Colonic mucosa (tissue), 4 donors: ENCODE measurements around the gene LTBP4. TPM values are rescaled to one million over a fixed set of nuclear protein-coding genes. Genes with fewer than 3 reads are reported as not detected.
"Not testable (repeated sequence)": the region's sequence is repeated elsewhere in the genome, so short reads cannot be mapped to it uniquely, and the experiment has no call there.

Experiments
- DNase-seq: peaks from one replicate; pipeline ENCODE4 v3.0.0-alpha.2; 2020
- H3K27ac ChIP-seq: fragments of 200-600 bp; one replicate; pipeline ENCODE4 v1.8.0; 2021
- H3K27me3 ChIP-seq: fragments of 200-600 bp; one replicate; pipeline ENCODE4 v1.8.0; 2021
- H3K36me3 ChIP-seq: fragments of 200-600 bp; one replicate; pipeline ENCODE4 v1.8.0; 2021
- H3K4me1 ChIP-seq: fragments of 200-600 bp; one replicate; pipeline ENCODE4 v1.8.0; 2021; ENCODE audit warnings: mild to moderate bottlenecking
- H3K4me3 ChIP-seq: fragments of 200-600 bp; one replicate; pipeline ENCODE4 v1.8.0; 2021
- H3K9ac ChIP-seq, 2 donors: one replicate each; pipeline ENCODE4 v1.7.0; 2013; ENCODE audit warnings: control low read depth in 2 of 2, low read depth in 2 of 2, low read length in 2 of 2
- H3K9me3 ChIP-seq: fragments of 200-600 bp; one replicate; pipeline ENCODE4 v1.8.0; 2021
- CTCF ChIP-seq: fragments of 200-600 bp; IDR thresholded peaks from one replicate; pipeline ENCODE4 v1.8.0; 2022; ENCODE audit warnings: antibody characterized with exemption, mild to moderate bottlenecking
- intact Hi-C: fragments of 100-400 bp; cut with DNase I; formaldehyde crosslinking; loops from one replicate; pipeline ENCODE4 v1.14.1; 2022
- total RNA-seq, 2 donors: library from RNA; stranded (reverse); fragmentation: NEBNext Ultra II Directional in 1 of 2; extraction: Animal tissue kit (Norgen Biotek cat#: 25700) in 1 of 2; gene quantifications; one replicate each; pipeline ENCODE4 v1.2.1, GENCODE V29; 2021
- donor health status: healthy.
- donor health status: DM: no; HTN: no; CAD: no.
- donor health status: DM: no; HTN: no; CAD: no.

LTBP4 gene
- total RNA-seq, 2 donors from 2014 or later, result 143 to 231 TPM

- no peak overlapping the region for H3K27ac ChIP-seq
- H3K36me3 ChIP-seq, result no peaks in the 10 kb centered on the region
- DNase-seq, result no peak
- H3K4me1 ChIP-seq, result no peaks in the 10 kb centered on the region
- no peaks in the 10 kb centered on the region for H3K9me3 ChIP-seq
- no peak overlapping the region for H3K4me3 ChIP-seq
- no peak overlapping the region for H3K9ac ChIP-seq
- intact Hi-C loops, result no loop called here
- H3K27me3 ChIP-seq, result peaks cover 14% of the 10 kb centered on the region
- TF ChIP-seq CTCF, result no peak
These were observed 44.1 kb upstream of the LTBP4 start for GRCh38 chr19:40556953-40557530.

- no peak overlapping the region for H3K9ac ChIP-seq
- H3K36me3 ChIP-seq, result no peaks in the 10 kb centered on the region
- no peak for DNase-seq
- no peak for TF ChIP-seq CTCF
- peaks cover 6% of the 10 kb centered on the region for H3K27me3 ChIP-seq
- no peak overlapping the region for H3K27ac ChIP-seq
- intact Hi-C loops, result no loop called here
- H3K4me3 ChIP-seq, result no peak overlapping the region
- H3K4me1 ChIP-seq, result no peaks in the 10 kb centered on the region
- H3K9me3 ChIP-seq, result no peaks in the 10 kb centered on the region
These were observed 41.8 kb upstream of the LTBP4 start for GRCh38 chr19:40559394-40559793.

- intact Hi-C loops, result no loop called here
- H3K27me3 ChIP-seq, result peaks cover 4% of the 10 kb centered on the region
- H3K9me3 ChIP-seq, result no peaks in the 10 kb centered on the region
- no peaks in the 10 kb centered on the region for H3K36me3 ChIP-seq
- DNase-seq, result no peak
- no peak overlapping the region for H3K9ac ChIP-seq
- H3K4me1 ChIP-seq, result no peaks in the 10 kb centered on the region
- no peak for TF ChIP-seq CTCF
- no peak overlapping the region for H3K4me3 ChIP-seq
- H3K27ac ChIP-seq, result no peak overlapping the region
These were observed 41.1 kb upstream of the LTBP4 start for GRCh38 chr19:40560092-40560507.

- Histone ChIP-seq H3K4me3 (no peak overlapping the region), H3K27me3 (peaks cover 18% of the 10 kb centered on the region), H3K9me3 (no peaks in the 10 kb centered on the region), H3K4me1 (no peaks in the 10 kb centered on the region), H3K9ac (no peak overlapping the region), H3K36me3 (no peaks in the 10 kb centered on the region), H3K27ac (no peak overlapping the region)
- intact Hi-C loops, result no loop called here
- no peak for TF ChIP-seq CTCF
- DNase-seq, result no peak
These were observed 39.2 kb upstream of the LTBP4 start for GRCh38 chr19:40561947-40562346.

GRCh38 chr19:40564535-40564934, 36.6 kb upstream of the LTBP4 start:
- DNase-seq, H3K9ac ChIP-seq, H3K27ac ChIP-seq, H3K9me3 ChIP-seq, H3K4me1 ChIP-seq, intact Hi-C loops, H3K4me3 ChIP-seq, H3K36me3 ChIP-seq: not testable (repeated sequence)
- H3K27me3 ChIP-seq, result peaks cover 37% of the 10 kb centered on the region

- TF ChIP-seq CTCF, result no peak
- H3K4me1 ChIP-seq, result no peaks in the 10 kb centered on the region
- H3K36me3 ChIP-seq, result no peaks in the 10 kb centered on the region
- no peaks in the 10 kb centered on the region for H3K9me3 ChIP-seq
- no peak overlapping the region for H3K4me3 ChIP-seq
- H3K9ac ChIP-seq, result no peak overlapping the region
- DNase-seq, result no peak
- H3K27me3 ChIP-seq, result peaks cover 37% of the 10 kb centered on the region
- intact Hi-C loops, result no loop called here
- H3K27ac ChIP-seq, result no peak overlapping the region
These were observed 35.8 kb upstream of the LTBP4 start for GRCh38 chr19:40565355-40565754.
